ENCODE data around the gene PHACTR4.
"Not testable (repeated sequence)": the region's sequence is repeated elsewhere in the genome, so short reads cannot be mapped to it uniquely, and the experiment has no call there.

The PHACTR4 gene

GRCh38 chr1:28519946-28520725, 150.6 kb downstream of the PHACTR4 start:
- no peak overlapping the region for H3K4me3 ChIP-seq (ENCODE audit: control insufficient read depth, low read depth, low read length)
- no peak for TF ChIP-seq CTCF (conservative IDR thresholded peaks at IDR 0.05; ENCODE audit: control insufficient read depth, insufficient read depth, low read depth, low read length)
- DNase-seq (ENCODE audit: low read depth): no peak

DNA sequence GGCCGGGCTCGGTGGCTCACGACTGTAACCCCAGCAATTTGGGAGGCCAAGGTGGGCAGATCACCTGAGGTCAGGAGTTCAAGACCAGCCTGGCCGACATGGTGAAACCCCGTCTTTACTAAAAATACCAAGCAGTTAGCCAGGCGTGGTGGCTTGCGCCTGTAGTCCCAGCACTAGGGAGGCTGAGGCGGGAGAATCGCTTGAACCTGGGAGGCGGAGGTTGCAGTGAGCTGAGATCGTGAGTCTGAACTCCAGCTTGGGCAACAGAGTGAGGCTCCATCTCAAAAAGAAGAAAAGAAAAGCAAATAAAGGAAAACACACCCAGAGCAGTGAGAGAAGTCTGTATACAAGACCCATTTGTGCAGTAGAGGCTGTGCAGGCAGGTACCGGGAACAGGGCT, 151.3 kb downstream of the PHACTR4 start:
- DNase-seq (ENCODE audit: low read depth); H3K4me3 ChIP-seq (ENCODE audit: control insufficient read depth, low read depth, low read length): not testable (repeated sequence)

DNA sequence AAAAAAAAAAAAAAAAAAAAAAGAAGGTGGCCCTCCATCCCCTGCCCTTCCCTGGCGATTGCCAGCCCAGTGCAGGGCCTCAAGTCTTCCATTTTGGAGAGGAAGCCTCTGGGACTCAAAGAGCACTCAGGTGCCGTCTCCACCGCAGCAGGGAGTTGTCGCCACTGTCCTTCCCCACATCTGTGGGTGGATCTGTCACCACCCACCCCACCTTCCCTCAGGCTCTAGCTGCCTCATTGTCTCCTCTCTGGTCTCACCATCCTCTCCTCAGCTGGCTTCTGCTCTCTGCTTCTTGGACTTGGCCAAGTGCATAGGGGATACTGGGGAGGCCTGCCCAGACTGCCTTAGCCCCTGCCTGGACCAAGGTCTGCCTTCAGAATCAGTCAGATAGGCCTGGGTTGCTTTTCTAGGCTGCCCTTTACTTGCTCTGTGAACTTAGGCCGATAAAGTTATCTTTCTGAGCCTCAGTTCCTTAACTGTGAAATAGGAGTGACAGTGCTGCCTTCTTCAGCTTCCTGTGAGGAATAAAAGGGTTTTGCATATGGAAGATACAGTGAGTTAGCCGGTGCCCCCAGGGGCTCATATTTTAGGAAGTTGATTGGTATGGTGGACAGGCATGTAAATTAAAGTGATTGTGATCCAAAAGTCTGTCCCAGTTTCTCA, 152.1 kb downstream of the PHACTR4 start:
- DNase-seq (ENCODE audit: low read depth): no peak
- TF ChIP-seq CTCF (conservative IDR thresholded peaks at IDR 0.05; ENCODE audit: control insufficient read depth, insufficient read depth, low read depth, low read length): no peak
- no peak overlapping the region for H3K4me3 ChIP-seq (ENCODE audit: control insufficient read depth, low read depth, low read length)

DNA sequence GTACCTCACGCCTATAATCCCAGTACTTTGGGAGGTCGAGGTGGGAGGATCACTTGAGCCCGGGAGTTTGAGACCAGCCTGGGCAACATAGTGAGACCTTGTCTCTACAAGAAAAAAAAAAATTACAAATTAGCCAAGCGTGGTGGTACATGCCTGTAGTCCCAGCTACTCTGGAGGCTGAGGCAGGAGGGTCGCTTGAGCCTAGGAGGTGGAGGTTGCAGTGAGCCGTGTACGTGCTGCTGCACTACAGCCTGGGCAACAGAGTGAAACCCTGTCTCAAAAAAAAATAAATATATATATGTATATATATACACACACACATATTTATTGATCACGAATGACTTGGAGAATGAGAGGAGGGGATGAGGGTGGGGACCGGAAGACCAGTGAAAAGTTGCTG, 153.0 kb downstream of the PHACTR4 start:
- not testable (repeated sequence) for H3K4me3 ChIP-seq (ENCODE audit: control insufficient read depth, low read depth, low read length); DNase-seq (ENCODE audit: low read depth)

GRCh38 chr1:28525002-28525642, 155.6 kb downstream of the PHACTR4 start:
- not testable (repeated sequence) for DNase-seq (ENCODE audit: low read depth); H3K4me3 ChIP-seq (ENCODE audit: control insufficient read depth, low read depth, low read length)

GRCh38 chr1:28526886-28527285, 157.3 kb downstream of the PHACTR4 start:
- H3K4me3 ChIP-seq (ENCODE audit: control insufficient read depth, low read depth, low read length): no peak overlapping the region
- no peak for TF ChIP-seq CTCF (conservative IDR thresholded peaks at IDR 0.05; ENCODE audit: control insufficient read depth, insufficient read depth, low read depth, low read length)
- no peak for DNase-seq (ENCODE audit: low read depth)

DNA sequence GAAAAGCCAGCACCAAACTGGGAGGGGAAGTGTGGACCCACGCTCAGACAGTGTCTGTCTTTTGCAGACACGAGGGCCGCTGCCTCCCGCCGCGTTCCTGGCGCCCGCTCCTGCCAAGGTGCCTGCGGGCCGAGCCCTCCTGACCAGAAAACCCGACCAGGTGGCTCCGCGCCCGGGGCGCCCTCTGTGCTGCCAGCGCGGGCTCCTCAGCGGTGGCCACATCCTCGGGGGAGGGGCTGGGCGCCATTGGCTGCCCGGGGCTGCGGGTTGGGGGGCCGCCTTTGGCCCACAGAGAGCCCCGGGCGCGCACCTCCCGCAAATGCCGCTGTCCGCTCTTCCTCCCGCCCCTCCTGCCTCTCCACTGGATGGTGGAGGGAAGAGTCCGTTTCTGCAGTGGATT, 160.9 kb downstream of the PHACTR4 start:
- no peak for TF ChIP-seq CTCF (conservative IDR thresholded peaks at IDR 0.05; ENCODE audit: control insufficient read depth, insufficient read depth, low read depth, low read length)
- DNase-seq (ENCODE audit: low read depth): no peak
- no peak overlapping the region for H3K4me3 ChIP-seq (ENCODE audit: control insufficient read depth, low read depth, low read length)

- DNase-seq (ENCODE audit: low read depth): no peak
- no peak for TF ChIP-seq CTCF (conservative IDR thresholded peaks at IDR 0.05; ENCODE audit: control insufficient read depth, insufficient read depth, low read depth, low read length)
- no peak overlapping the region for H3K4me3 ChIP-seq (ENCODE audit: control insufficient read depth, low read depth, low read length)
These were observed 165.1 kb downstream of the PHACTR4 start for GRCh38 chr1:28534671-28535070.
